HepG2 (cell line): ENCODE measurements around the gene SNED1. TPM values are rescaled to one million over a fixed set of nuclear protein-coding genes. Genes with fewer than 3 reads are reported as not detected.

Experiments used
- GMEB1 ChIP-seq: sonication (generic); formaldehyde crosslinking; IDR thresholded peaks from 2 replicates; pipeline ENCODE4 v1.5.1; 2020; ENCODE audit warnings: missing genetic modification reagents, mild to moderate bottlenecking, borderline replicate concordance
- HES4 ChIP-seq: sonication (generic); formaldehyde crosslinking; IDR thresholded peaks from 2 replicates; pipeline ENCODE4 v1.9.0; 2021; ENCODE audit warnings: mild to moderate bottlenecking, missing genetic modification reagents, borderline replicate concordance
- HHEX ChIP-seq: IDR thresholded peaks from 2 replicates; pipeline ENCODE4 v1.6.1; 2016; ENCODE audit warnings: control low read depth
- HNF4A ChIP-seq: sonication (generic); formaldehyde crosslinking; IDR thresholded peaks from 2 replicates; pipeline ENCODE4 v1.4.0; 2020; ENCODE audit warnings: missing genetic modification reagents
- HNF4G ChIP-seq, 2 experiments: sonication (generic) in 1 of 2; formaldehyde crosslinking in 1 of 2; IDR thresholded peaks; 2 replicates each; pipeline versions ENCODE4 v1.4.0 to v1.6.1; 2011 to 2020; ENCODE audit warnings: borderline replicate concordance in 2 of 2, low read depth in 2 of 2, mild to moderate bottlenecking in 2 of 2, low read length in 1 of 2, missing genetic modification reagents in 1 of 2, moderate library complexity in 1 of 2
- HOMEZ ChIP-seq: IDR thresholded peaks from 2 replicates; pipeline ENCODE4 v1.6.1; 2016; ENCODE audit warnings: low read depth
- MED8 ChIP-seq: sonication (generic); formaldehyde crosslinking; IDR thresholded peaks from 2 replicates; pipeline ENCODE4 v1.8.1; 2023; ENCODE audit warnings: mild to moderate bottlenecking, missing genetic modification reagents; ENCODE audit not compliant: insufficient replicate concordance
- NFYC ChIP-seq: IDR thresholded peaks from 2 replicates; pipeline ENCODE4 v1.6.1; 2016; ENCODE audit warnings: missing genetic modification reagents, missing compliant biosample characterization
- NR1H2 ChIP-seq: sonication (generic); formaldehyde crosslinking; IDR thresholded peaks from 2 replicates; pipeline ENCODE4 v1.8.1; 2022; ENCODE audit warnings: low read depth, missing genetic modification reagents, borderline replicate concordance
- SMARCC2 ChIP-seq: fragments of 450-650 bp; IDR thresholded peaks from 2 replicates; pipeline ENCODE4 v1.6.1; 2017; ENCODE audit warnings: antibody characterized with exemption, mild to moderate bottlenecking
- SMARCE1 ChIP-seq: fragments of 450-650 bp; IDR thresholded peaks from 2 replicates; pipeline ENCODE4 v1.6.1; 2017; ENCODE audit warnings: borderline replicate concordance
- SNAPC4 ChIP-seq: sonication (generic); formaldehyde crosslinking; IDR thresholded peaks from 2 replicates; pipeline ENCODE4 v1.4.0; 2020; ENCODE audit warnings: mild to moderate bottlenecking, missing genetic modification reagents
- ZBTB37 ChIP-seq: sonication (generic); formaldehyde crosslinking; IDR thresholded peaks from 2 replicates; pipeline ENCODE4 v1.4.0; 2020; ENCODE audit warnings: mild to moderate bottlenecking, missing genetic modification reagents
- ZNF264 ChIP-seq: sonication (generic); formaldehyde crosslinking; IDR thresholded peaks from 2 replicates; pipeline ENCODE4 v1.4.0; 2020; ENCODE audit warnings: missing genetic modification reagents
- ZNF34 ChIP-seq: sonication (generic); formaldehyde crosslinking; IDR thresholded peaks from 2 replicates; pipeline ENCODE4 v1.4.0; 2020; ENCODE audit warnings: mild to moderate bottlenecking, missing genetic modification reagents, borderline replicate concordance
- ZNF432 ChIP-seq: sonication (generic); formaldehyde crosslinking; IDR thresholded peaks from 2 replicates; pipeline ENCODE4 v1.5.0; 2020; ENCODE audit warnings: missing genetic modification reagents, mild to moderate bottlenecking, borderline replicate concordance
- polyA plus RNA-seq, 8 experiments: library from polyadenylated mRNA; depleted of rRNA in 3 of 8; stranded (reverse) in 7 of 8; unstranded in 1 of 8; fragments of >200 nt; fragmentation: Illumina TruSeq in 4 of 8; extraction: Trizol in 4 of 8; gene quantifications; 2 replicates each; pipeline versions ENCODE4 v1.2.1 to v1.2.3, GENCODE V29; 2011 to 2016; ENCODE audit warnings: low read depth in 4 of 8, missing spikeins in 1 of 8, mixed read lengths in 1 of 8; ENCODE audit not compliant: insufficient read depth in 1 of 8
- total RNA-seq, 5 experiments: library from RNA; depleted of rRNA; stranded (reverse); fragments of >200 nt; fragmentation: Illumina TruSeq; extraction: Trizol; gene quantifications; 2 replicates each; pipeline ENCODE4 v1.2.3, GENCODE V29; 2016; ENCODE audit warnings: low read depth in 1 of 5

The SNED1 gene
- total and polyA plus RNA-seq, 2 of the 13 experiments (the other 11 are each of a cell fraction or from before 2014, with no cell fraction given): 0.15 to 0.65 TPM

- no peak for TF ChIP-seq SNAPC4
- no peak for TF ChIP-seq ZBTB37 (CRISPR knock-in tag)
- TF ChIP-seq HNF4G (IDR thresholded peaks at IDR 0.05; ENCODE audit: borderline replicate concordance, low read depth, low read length): 0 out of 2 replicates have a peak, but pooled peaks have one; percentile 7
- TF ChIP-seq HNF4G (CRISPR knock-in tag; IDR thresholded peaks at IDR 0.05; ENCODE audit: borderline replicate concordance, low read depth): no peak
- no peak for TF ChIP-seq SMARCE1
- no peak for TF ChIP-seq GMEB1
- no peak for TF ChIP-seq SMARCC2
- peak; percentile 19; the same call in 1 of the 2 replicates for TF ChIP-seq HNF4A (CRISPR knock-in tag)
- no peak for TF ChIP-seq NFYC (CRISPR knock-in tag)
- no peak for TF ChIP-seq HHEX
- no peak for TF ChIP-seq HOMEZ (CRISPR knock-in tag)
- no peak for TF ChIP-seq NR1H2 (CRISPR knock-in tag)
- no peak for TF ChIP-seq ZNF432 (CRISPR knock-in tag)
- no peak for TF ChIP-seq ZNF264
- no peak for TF ChIP-seq ZNF34 (CRISPR knock-in tag)
- no peak for TF ChIP-seq HES4 (CRISPR knock-in tag)
- no peak for TF ChIP-seq MED8 (CRISPR knock-in tag)
Measured at GRCh38 chr2:240983996-240984498, 14.4 kb upstream of the SNED1 start (continued).
